Activated T-helper 2 cell treated with anti-CD3 and anti-CD28 coated beads, Interferon-gamma antibody, Interleukin-2, Interleukin-4, amounts not matched to agents 10 μg/mL and 5 μg/mL and 100 μg/mL, durations not matched to agents 14 hours and 24 hours and 36 hours (primary cell): ENCODE data around the gene BLCAP. TPM values are rescaled to one million over a fixed set of nuclear protein-coding genes. Genes with fewer than 3 reads are reported as not detected.
"Not testable (repeated sequence)": the region's sequence is repeated elsewhere in the genome, so short reads cannot be mapped to it uniquely, and the experiment has no call there.

ENCODE experiments used
- DNase-seq: peaks from one replicate; pipeline ENCODE4 v3.0.0; 2021; ENCODE audit warnings: low spot score
- H3K27ac Mint-ChIP-seq: one replicate; pipeline ENCODE4 v1.8.0; 2021; ENCODE audit warnings: mixed read lengths
- H3K27me3 Mint-ChIP-seq: one replicate; pipeline ENCODE4 v1.8.0; 2021; ENCODE audit warnings: low read depth, mixed read lengths
- H3K36me3 Mint-ChIP-seq: one replicate; pipeline ENCODE4 v1.8.0; 2021; ENCODE audit warnings: low read depth, mixed read lengths
- H3K4me1 Mint-ChIP-seq: one replicate; pipeline ENCODE4 v1.8.0; 2021; ENCODE audit warnings: low read depth, mixed read lengths
- H3K4me3 Mint-ChIP-seq: one replicate; pipeline ENCODE4 v1.8.0; 2021; ENCODE audit warnings: low read depth, mild to moderate bottlenecking, moderate library complexity, mixed read lengths
- H3K9me3 Mint-ChIP-seq: one replicate; pipeline ENCODE4 v1.8.0; 2021; ENCODE audit warnings: mixed read lengths
- intact Hi-C: fragments of 100-400 bp; cut with micrococcal nuclease; formaldehyde crosslinking; loops from one replicate; pipeline ENCODE4 v1.15.1; 2023
- total RNA-seq: library from RNA; stranded (reverse); gene quantifications from 2 replicates; pipeline ENCODE4 v1.2.3, GENCODE V29; 2022

Gene BLCAP
- total RNA-seq, 1 donor from 2014 or later = 24.2 TPM

DNA sequence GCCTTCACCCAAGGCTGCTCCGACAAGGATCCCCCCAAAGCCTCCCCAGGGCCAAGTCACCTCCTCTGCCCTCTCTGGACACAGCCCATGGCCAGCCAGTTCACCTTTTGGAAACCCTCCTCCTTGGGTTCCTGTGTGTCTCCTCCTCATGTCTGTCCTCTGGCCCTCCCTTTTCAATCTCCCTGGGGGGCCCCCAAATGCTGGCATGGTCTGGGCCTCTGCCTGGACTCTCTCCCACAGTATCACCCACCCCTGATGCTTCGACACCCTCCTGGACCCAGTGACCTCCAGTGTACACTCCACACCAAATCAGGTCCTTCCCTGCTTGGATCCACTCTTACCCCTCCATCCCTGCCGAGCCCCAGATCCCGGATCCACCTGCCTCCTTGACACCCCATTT, 53.3 kb downstream of the BLCAP start:
- Mint-ChIP-seq H3K4me3 (no peak overlapping the region), H3K27me3 (peaks cover 11% of the 10 kb centered on the region), H3K36me3 (no peaks in the 10 kb centered on the region), H3K27ac (no peak overlapping the region), H3K9me3 (no peaks in the 10 kb centered on the region), H3K4me1 (no peaks in the 10 kb centered on the region)
- DNase-seq = no peak
- intact Hi-C loops = no loop called here

GRCh38 chr20:37473249-37474000, 54.3 kb downstream of the BLCAP start:
- DNase-seq = no peak
- Mint-ChIP-seq H3K4me3 (no peak overlapping the region), H3K36me3 (no peaks in the 10 kb centered on the region), H3K27me3 (peaks cover 9% of the 10 kb centered on the region), H3K9me3 (no peaks in the 10 kb centered on the region), H3K27ac (no peak overlapping the region), H3K4me1 (no peaks in the 10 kb centered on the region)
- intact Hi-C loops = no loop called here

DNA sequence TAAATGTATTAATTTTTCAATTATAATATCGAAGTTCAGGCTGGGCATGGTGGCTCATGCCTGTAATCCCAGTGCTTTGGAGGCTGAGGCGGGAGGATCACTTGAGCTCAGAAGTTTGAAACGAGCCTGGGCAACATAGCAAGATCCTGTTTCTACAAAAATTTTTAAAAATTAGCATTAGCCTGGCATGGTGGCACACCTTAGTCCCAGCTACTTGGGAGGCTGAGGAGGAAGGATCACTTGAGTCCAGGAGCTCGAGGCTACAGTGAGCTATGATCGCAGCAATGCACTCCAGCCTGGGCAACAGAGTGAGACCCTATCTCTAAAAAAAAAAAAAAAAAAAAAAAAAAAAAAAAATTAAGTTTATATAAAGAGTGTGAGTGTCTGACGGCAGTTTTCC, 55.2 kb downstream of the BLCAP start:
- H3K4me3 Mint-ChIP-seq, DNase-seq, intact Hi-C loops, H3K36me3 Mint-ChIP-seq, H3K27me3 Mint-ChIP-seq, H3K9me3 Mint-ChIP-seq, H3K27ac Mint-ChIP-seq, H3K4me1 Mint-ChIP-seq: not testable (repeated sequence)

DNA sequence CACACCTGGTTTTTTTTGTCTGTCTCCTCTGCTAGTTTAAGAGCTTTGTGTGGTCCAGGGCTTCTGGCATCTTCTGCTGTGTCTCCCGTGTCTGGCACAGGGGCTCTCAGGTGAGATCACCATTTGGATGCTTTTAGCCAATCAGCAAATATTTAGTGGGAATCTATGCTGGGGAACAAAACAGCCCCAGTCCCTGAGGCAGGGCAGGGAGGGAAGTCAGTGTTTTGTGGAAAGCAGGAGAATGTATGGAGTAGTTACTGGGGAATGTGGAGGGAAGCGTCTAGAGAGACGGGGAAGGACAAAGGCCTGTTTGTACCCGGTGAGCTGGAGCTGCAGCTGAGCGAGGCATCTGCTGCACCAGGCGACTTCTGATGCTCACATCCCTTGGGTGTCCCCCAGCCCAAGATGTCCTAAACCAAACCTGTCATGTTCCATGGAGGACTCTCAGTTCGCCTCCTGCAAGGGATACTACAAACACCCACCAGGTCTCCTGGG, 55.9 kb downstream of the BLCAP start:
- Mint-ChIP-seq H3K27ac (no peak overlapping the region), H3K4me3 (no peak overlapping the region), H3K4me1 (no peaks in the 10 kb centered on the region), H3K36me3 (no peaks in the 10 kb centered on the region), H3K9me3 (no peaks in the 10 kb centered on the region), H3K27me3 (peaks cover 9% of the 10 kb centered on the region)
- DNase-seq = no peak
- intact Hi-C loops = no loop called here

DNA sequence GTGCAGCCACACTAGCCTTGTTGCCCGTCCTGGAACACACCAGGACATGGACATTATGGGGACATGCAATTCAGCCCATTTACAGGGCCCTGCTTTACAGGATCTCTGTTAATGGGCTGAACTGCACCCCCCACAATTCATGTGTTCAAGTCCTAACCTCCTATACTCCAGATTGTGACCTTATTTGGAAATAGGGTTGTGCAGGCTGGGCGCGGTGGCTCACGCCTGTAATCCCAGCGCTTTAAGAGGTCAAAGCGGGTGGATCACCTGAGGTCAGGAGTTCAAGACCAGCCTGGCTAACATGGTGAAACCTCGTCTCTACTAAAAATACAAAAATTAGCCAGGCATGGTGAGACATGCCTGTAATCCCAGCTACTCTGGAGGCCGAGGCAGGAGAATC, 57.5 kb downstream of the BLCAP start:
- DNase-seq, H3K4me1 Mint-ChIP-seq, H3K27ac Mint-ChIP-seq, H3K36me3 Mint-ChIP-seq, H3K4me3 Mint-ChIP-seq, H3K27me3 Mint-ChIP-seq, H3K9me3 Mint-ChIP-seq, intact Hi-C loops: not testable (repeated sequence)

- no peaks in the 10 kb centered on the region for H3K9me3 Mint-ChIP-seq
- H3K27ac Mint-ChIP-seq = no peak overlapping the region
- intact Hi-C loops = no loop called here
- peaks cover 7% of the 10 kb centered on the region for H3K27me3 Mint-ChIP-seq
- DNase-seq = no peak
- no peaks in the 10 kb centered on the region for H3K36me3 Mint-ChIP-seq
- no peak overlapping the region for H3K4me3 Mint-ChIP-seq
- no peaks in the 10 kb centered on the region for H3K4me1 Mint-ChIP-seq
Observed at GRCh38 chr20:37469531-37469930, 58.1 kb downstream of the BLCAP start.

DNA sequence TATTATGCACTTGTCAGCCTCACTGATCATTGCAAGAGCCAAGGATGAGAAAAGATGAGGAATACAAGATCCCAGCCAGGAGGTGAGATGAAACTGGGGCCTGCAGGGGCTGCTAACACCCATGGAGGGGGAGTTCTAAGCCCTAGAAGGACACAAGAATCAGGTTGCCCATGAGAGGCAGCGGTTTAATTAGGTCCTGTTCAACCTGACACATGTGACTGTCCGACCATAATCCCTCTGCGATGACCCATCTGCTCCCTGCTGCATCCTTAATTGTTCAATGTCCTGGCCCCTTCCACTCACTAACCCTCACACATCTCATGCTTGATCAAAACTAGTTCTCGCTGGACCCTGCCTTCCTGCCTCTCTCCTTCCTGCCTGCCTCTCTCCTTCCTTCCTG, 58.8 kb downstream of the BLCAP start:
- Mint-ChIP-seq H3K36me3 (no peaks in the 10 kb centered on the region), H3K9me3 (no peaks in the 10 kb centered on the region), H3K27ac (no peak overlapping the region), H3K4me1 (no peaks in the 10 kb centered on the region), H3K27me3 (peaks cover 7% of the 10 kb centered on the region), H3K4me3 (no peak overlapping the region)
- intact Hi-C loops = no loop called here
- DNase-seq = no peak

Other genes with a start within 250 kb of the BLCAP start
- gene MANBAL, start 238.2 kb downstream of the BLCAP start, total RNA-seq = 12.8 and 14.2 TPM in 2 replicates
- gene SRC, start 181.7 kb downstream of the BLCAP start, total RNA-seq = 3.5 and 6.4 TPM in 2 replicates
- gene NNAT, start 6.6 kb downstream of the BLCAP start, total RNA-seq = not detected in 2 replicates
- gene CTNNBL1, start 166.2 kb upstream of the BLCAP start, total RNA-seq = 100 and 108 TPM in 2 replicates